Islet of Langerhans (tissue), 1 donor: ENCODE data around the gene EIF2B2.
"Not testable (repeated sequence)": the region's sequence is repeated elsewhere in the genome, so short reads cannot be mapped to it uniquely, and the experiment has no call there.

Experiments
- FAIRE-seq: peaks from one replicate; lab custom pipeline; 2011; peaks lifted over from hg19 to GRCh38; lab: Jason Lieb, UNC

Gene EIF2B2

DNA sequence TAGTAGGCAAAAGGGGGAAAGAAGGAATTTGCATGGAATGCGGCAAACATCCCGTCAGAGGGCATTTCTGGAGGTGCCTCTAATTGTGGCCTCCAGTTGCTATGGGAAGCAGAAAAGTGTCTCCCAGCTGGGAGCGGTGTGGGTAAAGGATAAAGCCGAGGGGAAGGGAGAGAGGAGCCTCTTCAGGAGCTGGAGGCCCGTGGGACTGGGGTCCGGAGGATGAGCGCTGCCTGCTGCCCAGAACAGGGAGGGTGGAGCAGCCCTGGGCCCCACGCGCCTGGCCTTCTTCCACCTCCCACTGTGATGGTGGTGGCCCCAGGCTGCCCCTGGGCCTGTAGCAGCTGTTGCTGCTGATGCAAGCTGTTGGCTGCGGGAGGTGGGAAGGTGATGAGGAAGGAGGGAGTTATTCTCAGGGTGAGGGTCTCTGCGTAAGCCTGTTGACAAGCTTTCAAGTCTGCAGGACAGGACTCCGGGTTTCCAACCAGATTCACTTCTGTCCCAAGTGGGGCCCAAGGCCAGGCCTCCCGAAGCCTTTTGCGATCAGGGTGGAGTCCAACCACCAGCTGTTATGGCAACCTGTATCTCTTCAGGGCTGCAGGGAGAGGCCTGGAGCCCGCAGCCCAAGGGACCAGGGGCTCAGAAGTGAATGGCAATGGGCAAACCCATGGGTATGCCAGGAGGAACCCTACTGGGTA lies 28.2 kb upstream of the EIF2B2 start:
- no peak for FAIRE-seq

DNA sequence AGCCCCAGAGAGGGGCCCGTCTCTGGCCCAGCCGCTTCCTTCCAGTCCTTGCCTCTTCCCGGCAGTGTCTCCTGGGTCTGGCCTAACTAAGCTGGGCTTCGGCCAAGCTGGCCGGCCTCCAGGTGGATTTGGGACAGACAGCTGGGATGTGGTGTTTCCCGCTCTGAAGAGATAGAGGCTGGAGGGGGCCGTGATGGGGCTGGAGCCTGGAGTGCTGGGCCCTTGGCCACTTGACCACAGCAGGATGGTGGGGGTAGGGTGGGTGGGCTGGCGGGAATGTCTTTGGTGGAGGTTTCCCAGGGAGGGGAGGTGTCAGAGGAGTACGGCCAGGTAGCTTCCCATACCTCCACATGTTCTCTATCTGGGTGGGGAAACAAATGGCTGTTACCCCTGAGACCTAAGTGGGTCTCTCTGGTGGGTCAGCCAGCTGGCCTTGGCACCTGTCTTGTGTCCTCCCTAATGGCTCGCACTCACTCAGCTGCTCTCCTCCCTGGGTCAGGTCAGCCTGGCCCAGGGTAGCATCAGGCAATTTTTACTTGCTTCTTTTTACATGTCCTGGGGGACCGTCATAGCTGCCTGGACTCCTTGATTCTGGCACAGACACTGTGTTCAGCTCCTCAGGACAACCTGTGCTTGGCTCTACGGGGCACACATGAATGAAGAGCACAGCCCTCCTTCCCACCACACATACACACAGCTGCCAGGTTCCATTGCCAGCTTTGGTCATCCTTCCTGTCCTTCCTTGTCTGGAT lies 27.5 kb upstream of the EIF2B2 start:
- FAIRE-seq, result no peak

DNA sequence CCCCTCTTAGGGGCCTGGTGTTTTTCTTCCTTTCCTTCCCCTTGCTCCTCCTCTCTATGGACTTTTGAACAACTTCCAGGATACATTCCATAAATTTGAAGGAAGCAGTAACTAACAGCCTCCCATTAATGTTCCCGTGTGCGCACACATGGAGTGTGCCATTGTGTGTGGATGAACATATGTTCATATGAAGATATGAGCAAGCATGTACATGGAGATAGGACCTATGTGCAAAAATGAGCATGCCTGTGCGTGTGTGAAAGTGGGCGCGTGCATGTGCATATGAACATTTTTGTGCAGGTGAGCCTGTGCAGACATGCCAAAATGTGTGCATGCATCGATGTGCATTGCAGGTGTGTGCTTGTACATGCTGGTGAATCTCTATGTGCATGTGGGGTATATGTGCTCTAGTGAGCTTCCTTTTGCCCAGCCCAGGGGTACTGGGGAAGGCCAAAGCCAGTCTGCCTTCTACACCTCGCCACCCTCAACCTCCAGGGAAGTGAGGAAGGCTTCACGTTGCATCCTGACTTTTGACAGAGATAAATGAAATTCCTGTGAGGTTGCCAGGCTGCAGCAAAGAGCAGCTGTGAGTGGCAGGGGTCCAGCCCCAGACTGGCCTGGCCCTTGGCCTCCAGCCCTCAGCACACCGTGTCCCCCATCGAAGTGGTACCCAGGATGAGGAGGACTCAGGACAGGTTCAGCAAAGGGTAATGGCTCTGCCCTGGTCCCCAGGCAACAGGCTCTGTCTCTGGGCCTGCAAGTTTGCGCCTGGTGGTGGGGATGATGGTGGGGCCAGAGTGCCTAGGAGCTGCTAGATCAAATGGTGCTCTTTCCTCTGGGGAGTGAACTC lies 26.2 kb upstream of the EIF2B2 start:
- FAIRE-seq, result no peak

DNA sequence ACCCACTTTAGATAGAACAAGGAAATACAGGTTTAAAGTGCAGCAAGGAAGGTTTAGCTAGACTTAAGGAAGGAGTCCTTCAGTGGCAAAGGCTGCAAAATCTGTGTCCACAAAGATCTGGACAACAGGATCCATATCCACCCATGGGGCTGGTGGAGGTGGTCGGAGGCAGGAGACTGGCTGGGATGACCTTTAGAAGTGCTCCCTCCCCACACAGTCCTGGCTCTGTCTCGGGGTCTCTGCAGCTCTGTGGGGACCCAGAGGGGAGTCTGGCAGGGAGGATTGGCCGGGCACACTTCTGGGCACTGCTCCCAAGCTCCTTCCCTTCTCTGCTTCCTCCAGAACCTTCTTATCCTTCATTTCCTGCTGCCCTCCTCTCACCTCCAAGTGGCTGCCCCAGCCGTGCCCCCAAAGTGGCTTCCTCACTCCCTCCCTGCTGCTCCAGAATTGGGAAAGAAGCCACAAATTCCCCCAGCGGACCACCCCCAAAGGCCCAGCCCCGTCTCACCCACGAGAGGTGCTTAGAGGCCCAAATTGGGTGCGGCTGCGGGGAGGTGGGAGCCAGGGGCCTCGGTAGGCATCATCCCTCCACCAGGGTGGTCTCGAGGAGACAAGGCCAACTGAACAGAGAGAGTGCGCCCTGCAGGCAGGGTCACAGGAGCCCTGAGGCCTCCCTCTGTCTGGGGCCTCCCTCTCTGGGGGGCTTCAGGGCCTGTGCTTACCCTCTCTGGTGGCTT lies 25.4 kb upstream of the EIF2B2 start:
- no peak for FAIRE-seq

DNA sequence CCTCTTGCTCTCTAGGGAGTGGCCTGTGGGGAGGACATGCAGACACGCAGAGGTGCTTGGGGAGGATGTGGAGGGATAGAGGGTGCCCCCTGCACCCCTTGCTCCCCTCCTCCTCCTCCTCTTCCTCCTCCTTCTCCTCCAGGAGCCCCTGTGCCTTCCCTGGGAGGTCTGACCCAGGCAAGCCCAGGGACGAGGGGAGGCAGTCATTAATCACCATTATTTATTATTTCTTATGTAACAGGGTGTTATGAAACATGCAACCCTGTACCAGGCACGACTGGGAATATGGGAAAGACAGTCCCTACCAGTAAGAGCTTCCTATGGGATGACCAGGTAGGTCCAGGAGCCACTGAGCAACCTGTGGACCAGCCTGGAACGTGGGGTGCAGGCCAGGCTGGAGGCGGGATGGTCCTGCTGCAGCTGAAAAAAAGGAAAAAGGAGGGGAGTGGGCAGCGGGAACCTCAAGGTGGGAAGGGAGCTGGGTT lies 24.8 kb upstream of the EIF2B2 start:
- FAIRE-seq, result no peak

DNA sequence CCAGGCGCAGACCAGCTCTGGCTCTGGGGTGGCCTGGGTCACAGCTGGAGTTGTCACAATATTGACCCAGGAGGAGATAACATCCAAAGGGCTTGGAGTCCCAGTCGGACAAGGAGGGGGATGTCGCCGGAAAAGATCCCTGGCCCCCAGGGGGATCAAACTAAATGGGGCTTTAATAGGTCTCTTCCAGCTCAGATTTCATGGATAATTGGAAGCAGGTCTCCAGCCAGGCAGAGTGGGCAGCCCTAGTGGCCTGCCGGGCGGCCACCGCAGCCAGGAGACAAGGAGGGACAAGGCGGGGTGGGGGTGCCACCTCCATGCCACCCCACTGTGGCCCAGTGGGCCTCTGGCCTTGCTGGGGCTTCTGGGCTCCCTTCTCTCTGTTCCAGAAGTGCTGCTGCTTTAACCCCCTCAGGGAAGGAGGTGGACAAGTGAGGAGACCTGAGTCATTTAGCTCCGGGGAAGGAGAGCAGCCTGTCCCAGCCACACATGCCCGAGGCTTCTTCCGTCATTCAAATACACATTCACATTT lies 24.2 kb upstream of the EIF2B2 start:
- no peak for FAIRE-seq

DNA sequence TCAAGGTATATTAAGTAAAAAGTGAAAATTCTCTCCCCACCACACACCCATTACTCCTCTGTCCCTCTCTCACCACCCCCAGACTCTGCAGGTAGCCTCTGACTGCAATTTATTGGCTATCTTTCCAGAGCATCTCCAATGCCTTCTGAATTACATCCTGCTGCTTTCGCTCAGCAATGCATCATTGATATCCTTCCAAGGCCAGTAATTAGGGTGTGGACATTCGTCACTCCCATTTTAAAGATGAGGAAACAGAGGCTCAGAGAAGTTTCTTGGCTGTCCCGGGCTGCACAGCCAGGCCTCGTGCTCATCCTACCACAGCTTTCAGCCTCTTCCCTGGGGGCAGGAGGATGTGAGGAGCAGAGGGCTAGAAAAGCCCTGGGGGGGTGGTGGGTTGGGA lies 23.7 kb upstream of the EIF2B2 start:
- FAIRE-seq, result no peak

DNA sequence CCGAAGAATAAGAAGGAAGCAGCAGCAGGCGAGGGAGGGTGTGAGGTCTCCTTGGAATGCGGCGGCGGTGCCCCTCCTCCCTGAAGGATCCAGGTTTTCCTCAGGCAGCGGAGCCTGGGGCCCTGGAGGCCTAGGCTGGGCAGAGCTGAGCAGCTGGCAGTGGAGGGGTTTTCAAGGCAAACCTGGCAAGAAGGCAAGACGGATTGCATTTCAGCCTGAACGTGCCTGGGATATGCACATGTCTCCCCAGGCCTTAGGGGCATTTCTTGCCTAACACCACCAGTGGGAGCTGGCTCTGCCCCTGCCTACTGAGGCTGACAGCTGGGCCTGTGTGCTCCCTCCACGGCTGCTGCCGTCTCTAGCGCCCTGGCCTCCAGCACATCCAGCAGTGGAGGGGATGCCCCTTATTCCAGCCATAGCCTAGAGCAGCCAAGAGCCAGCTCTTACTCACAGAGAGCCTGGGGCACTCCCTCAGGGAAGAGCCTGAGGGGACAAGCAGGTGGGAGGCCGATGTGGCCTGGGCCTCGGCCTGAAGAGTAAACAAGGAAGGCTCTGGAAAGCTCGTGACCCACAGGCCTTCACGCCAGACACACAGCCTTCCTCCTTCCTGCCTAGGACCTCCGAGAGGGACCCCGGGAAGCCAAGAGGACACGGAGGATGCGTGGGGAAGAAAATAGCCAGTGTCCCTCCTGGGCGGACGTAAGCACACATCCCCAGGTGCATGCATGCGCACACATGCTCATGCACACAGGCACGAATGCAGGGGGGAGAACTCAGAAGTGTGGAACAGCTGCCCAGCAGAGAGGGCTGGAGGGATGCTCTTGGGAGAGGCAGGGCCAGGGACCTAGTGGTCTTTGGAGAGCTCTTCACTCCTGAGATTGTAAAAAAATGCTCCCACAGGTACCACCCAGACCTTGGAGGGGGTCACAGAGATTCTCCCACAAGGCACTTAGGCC lies 23.0 kb upstream of the EIF2B2 start:
- no peak for FAIRE-seq

DNA sequence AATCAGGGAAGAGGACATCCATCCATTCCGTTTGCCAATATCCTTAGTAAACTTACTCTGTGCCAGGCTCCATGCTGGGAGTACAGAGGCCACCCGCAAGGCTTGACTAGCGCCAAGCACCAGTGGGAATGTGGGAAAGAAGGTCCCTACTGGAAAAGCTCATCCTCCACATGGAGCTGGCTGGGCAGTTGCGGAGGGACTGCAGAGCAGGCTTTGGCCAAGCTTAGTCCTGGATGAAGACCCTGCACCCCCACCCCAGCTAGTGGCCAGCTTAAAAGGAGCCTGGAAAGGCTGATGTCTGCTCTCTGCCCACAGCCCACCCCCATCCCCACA lies 22.4 kb upstream of the EIF2B2 start:
- FAIRE-seq, result no peak

DNA sequence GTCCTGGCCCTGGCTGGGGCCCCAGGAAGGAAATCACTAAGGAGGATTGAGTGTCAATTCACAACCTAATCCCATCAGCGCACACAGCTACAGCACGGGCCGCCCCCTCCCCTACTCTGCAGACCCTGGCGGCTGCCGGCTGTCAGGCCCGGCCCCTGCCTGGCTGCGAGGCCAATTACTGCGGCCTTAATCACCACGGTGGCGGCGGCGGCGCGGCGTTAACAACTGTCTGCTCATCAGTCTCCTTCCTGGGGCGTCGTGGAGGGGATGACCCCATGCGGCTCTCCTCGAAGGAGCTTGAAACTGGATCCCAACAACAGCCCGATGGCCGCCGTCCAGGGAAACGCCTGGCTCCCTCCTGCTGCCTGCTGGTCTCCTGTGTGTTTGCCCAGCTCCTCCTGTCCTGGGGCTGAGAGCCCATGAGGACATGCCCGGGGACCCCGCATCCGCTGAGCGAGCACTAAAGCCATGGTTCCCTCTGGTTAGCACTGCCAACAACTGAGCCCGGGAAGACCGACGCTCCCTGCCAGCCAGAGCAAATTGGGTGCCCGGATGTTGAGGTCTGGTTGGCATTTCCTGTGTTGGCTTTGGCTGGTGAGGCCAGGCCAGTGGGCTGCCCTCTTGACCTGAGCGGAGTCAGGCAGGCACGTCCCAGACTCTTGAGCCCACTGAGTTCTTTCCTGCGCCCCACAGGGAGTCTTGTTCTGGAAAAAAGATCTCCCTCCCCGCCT lies 21.8 kb upstream of the EIF2B2 start:
- no peak for FAIRE-seq

DNA sequence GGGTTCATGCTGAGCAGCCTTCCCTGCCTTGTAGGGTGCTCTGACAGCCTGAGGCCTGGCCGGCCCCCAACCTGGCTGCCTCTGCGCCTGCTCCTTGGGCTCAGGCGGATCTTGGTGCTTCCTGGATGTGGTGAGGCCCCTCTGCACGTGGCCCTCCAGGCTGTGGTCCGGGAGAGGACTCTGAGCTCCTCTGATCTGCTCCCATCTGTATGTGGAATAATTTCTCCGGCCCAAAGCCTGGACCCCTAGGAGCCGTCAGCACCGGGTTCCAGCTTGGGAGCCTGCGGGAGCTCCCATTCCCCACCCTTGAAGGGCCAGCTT lies 21.3 kb upstream of the EIF2B2 start:
- no peak for FAIRE-seq

DNA sequence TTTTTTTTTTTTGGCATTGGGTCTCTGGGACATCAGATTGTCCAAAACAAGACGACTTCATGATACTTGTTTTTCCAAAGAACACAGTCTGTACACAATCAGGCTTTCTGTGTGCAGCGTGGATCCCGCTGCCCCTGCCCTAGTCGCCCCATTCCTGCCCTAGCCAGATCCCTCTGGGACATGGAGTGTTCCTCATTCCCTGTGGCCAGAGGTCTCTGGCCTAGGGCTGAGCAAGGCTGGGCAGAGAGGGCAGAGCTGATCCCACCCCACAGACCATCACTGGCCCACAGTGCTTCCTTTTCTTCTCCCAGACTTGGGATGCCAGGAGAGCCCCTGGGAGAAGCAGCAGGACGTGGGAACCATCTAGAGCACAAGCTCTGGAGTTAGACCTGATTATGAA lies 20.9 kb upstream of the EIF2B2 start:
- FAIRE-seq, result no peak

DNA sequence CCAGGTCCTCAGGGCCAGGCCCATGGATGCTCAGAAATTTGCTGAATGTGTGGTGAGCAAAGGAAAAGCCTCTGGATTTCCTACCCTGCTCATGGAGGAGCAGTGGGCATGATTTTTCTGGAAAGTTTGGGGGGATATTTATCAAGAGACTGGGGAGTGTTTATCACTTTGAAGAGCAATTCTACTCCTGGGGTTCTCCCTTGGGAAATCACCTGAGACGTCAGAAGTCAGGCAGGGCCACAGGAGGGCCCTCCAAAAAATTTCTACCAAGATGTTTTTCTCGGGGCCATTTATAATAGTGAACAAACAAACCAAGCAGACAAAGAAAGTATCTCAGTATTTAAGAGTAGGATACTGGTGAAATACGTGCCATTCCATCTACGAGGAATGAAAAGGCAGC lies 20.1 kb upstream of the EIF2B2 start:
- FAIRE-seq, result no peak

DNA sequence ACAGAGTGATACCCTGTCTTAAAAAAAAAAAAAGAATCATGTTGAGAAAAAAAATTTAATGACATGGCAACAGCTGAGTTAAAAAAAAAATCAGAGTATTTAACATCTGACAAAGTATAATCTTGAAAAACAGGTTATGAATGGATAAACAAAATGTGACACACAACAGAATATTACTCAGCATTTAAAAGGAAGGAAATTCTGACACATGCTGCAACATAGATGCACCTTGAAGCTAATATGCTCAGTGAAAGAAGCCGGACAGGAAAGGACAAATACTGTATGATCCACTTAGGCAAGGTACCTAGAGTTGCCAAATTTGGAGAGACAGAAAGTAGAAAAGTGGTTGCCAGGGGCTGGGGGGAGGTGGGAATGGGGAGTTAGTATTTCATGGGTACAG lies 19.4 kb upstream of the EIF2B2 start:
- FAIRE-seq, result no peak

DNA sequence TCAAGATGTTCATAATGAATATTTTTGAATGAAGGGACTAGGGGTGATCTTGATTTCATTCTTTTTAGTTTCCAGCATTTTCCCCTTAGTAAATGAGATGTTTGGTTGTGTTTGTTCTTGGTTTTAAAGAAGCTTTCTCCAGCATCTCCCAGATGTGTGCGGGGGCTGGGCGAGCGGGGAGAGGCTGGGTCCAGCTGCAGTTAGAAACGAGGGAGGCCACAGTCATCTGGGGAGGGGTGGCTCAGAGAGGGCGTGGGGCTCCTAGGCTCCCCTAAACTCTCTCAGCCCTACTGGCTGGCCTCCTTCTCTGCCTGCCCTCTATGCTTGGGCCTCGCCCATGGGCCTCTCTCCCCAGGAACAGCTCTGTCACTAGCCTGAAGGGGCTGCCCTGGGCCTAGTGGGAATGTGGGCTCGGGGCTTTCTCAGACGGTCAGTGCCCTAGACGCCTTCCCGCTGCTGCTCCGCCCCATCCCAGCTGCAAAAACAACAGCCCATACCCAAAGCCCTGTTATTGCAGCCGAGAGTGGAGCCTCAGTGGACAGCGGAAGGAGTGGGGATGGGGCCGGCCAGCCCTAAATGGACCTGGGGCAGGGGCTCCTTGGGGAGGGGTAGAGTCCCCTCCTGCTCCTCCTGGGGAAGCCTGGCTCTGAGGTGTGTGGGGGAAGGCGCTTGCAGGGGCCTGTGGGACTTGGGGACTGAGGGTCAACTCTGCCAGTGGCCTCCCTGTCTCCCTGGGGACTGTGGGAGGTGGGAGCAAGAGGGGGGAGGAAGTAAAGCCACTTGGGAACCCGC lies 18.3 kb upstream of the EIF2B2 start:
- no peak for FAIRE-seq

DNA sequence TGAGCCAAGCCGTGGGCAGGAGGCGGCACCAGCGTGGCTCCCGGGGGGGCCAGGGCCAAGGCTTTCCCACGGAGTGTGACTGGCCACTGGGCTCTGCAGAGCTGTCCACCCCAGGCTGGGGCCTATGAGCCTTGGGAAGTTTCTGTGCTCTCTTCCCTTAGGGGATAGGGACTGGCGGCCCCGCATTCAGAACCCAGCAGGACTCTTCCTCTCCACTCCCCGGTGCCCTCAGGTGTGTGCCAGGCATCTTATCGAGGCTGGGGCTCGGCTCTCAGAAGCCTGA lies 17.8 kb upstream of the EIF2B2 start:
- FAIRE-seq, result no peak

DNA sequence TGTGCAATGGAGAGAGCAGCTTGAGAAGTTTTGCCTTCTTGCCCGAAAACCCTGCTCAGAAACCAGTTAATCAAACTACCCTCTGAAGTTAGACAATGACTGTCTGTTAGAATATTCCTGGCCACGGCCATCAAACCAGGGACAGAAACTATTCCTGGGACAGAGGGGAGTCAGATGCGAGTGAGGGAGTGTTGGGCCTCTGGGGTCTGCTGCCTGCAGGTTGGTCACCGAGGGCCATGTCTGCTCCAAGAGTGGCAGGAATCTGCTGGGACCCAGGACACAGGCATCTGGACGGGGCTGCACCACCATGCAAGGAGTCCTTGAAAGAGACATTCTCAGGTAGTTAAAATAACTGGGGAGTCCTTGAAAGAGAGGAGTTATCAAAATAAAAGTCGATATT lies 16.9 kb upstream of the EIF2B2 start:
- no peak for FAIRE-seq

DNA sequence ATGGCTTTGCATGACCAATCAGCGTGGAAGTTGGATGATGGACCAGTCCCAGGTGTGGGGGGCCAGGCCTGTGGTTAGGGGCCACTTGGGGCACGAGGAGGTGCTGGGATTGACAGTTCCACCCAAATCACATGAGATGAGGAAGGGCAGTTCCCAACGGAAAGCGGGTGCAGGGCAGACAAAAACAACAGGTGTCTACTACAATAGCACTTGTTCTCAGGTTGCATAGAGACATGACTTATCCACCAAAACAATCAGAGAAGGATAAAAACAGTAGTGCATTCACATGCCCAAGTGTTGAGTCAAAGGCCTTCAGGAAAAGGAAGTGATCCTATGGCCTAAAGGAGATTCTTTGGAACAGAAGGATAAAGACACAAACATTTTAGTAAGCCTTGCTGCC lies 14.6 kb upstream of the EIF2B2 start:
- FAIRE-seq, result no peak

DNA sequence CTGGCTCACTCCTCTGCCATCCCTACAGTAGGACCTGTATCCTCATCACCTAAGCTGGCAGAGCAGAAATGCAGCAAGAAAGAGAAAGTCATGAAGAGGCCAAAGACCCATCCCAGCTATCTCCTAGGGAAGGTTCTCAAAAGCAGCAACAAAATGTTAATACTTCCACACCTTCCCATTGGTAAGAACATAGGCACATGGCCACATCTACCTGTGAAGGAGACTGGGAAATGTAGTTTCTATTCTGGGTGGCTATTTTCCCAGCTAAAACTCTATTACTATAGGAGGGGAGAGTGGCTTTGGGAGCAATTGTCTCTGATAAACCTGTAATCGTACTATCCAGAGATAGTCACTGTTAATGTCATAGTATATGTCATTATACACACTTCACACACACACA lies 13.7 kb upstream of the EIF2B2 start:
- FAIRE-seq, result no peak

DNA sequence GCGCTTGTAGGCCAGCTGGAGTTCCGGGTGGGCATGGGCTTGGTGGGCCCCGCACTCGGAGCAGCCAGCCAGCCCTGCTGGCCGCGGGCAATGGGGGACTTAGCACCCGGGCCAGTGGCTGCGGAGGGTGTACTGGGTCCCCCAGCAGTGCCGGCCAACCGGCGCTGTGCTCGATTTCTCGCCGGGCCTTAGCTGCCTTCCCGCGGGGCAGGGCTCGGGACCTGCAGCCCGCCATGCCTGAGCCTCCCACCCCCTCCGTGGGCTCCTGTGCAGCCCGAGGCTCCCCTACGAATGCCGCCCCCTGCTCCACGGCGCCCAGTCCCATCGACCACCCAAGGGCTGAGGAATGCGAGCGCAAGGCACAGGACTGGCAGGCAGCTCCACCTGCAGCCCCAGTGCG lies 8.5 kb upstream of the EIF2B2 start:
- FAIRE-seq, result not testable (repeated sequence)
